ENCODE results near the gene KIR2DL3. TPM values are rescaled to one million over a fixed set of nuclear protein-coding genes. Genes with fewer than 3 reads are reported as not detected.
"Not testable (repeated sequence)": the region's sequence is repeated elsewhere in the genome, so short reads cannot be mapped to it uniquely, and the experiment has no call there.

The KIR2DL3 gene
- total and polyA plus RNA-seq, 2 donors, result 0.05 TPM; not detected in 1

DNA sequence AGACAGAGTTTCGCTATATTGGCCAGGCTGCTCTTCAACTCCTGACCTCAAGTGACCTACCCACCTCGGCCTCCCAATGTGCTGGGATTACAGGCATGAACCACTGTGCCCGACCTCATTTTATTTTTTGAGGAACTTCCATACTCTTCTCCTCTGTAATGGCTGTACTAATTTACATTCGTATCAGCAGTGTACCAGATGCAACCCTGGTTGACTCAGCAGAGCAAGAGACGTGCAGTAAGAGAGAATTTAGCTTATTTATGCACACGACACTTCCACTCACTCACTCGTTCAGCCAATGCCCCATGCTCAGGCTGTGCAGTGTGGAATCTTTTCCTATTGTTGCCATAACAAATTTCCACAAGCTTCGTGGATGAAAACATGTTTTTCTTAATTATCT lies 7.1 kb upstream of the KIR2DL3 start:
- H3K36me3 ChIP-seq (ENCODE audit: control insufficient read depth in 2 of 2, insufficient read depth in 2 of 2, low read length in 1 of 2), result no peaks in the 10 kb centered on the region
- no peak overlapping the region for H3K4me3 ChIP-seq (ENCODE audit: low read length in 2 of 2)
- H3K4me1 ChIP-seq (ENCODE audit: control insufficient read depth in 2 of 2, insufficient read depth in 2 of 2, low read length in 2 of 2), result no peaks in the 10 kb centered on the region
- H3K27ac ChIP-seq (ENCODE audit: low read depth in 1 of 2, low read length in 1 of 2), result no peak overlapping the region
- WGBS, result 79% methylated on average over 8 of the region's 8 CpGs
- no peaks in the 10 kb centered on the region for H3K9me3 ChIP-seq (ENCODE audit: control insufficient read depth in 2 of 2, insufficient read depth in 1 of 2, low read length in 1 of 2)
- H3K27me3 ChIP-seq (ENCODE audit: control insufficient read depth in 2 of 2, insufficient read depth in 1 of 2, low read length in 1 of 2), result no peaks in the 10 kb centered on the region
- no peak for DNase-seq (ENCODE audit: low read depth in 6 of 9, low spot score in 9 of 9)

DNA sequence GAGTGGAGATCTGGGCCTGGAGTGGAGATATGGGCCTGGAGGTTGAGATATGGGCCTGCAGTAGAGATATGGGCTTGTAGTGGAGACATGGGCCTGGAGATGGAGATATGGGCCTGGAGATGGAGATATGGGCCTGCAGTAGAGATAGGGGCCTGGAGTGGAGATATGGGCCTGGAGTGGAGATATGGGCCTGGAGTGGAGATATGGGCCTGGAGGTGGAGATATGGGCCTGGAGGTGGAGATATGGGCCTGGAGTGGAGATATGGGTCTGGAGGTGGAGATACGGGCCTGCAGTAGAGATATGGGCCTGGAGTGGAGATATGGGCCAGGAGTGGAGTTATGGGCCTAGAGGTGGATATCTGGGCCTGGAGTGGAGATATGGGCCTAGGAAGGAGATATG lies 402 bp downstream of the KIR2DL3 start:
- Histone ChIP-seq H3K36me3 (ENCODE audit: control insufficient read depth in 2 of 2, insufficient read depth in 2 of 2, low read length in 1 of 2) (no peaks in the 10 kb centered on the region), H3K27ac (ENCODE audit: low read depth in 1 of 2, low read length in 1 of 2) (no peak overlapping the region), H3K4me1 (ENCODE audit: control insufficient read depth in 2 of 2, insufficient read depth in 2 of 2, low read length in 2 of 2) (no peaks in the 10 kb centered on the region), H3K9me3 (ENCODE audit: control insufficient read depth in 2 of 2, insufficient read depth in 1 of 2, low read length in 1 of 2) (no peaks in the 10 kb centered on the region), H3K27me3 (ENCODE audit: control insufficient read depth in 2 of 2, insufficient read depth in 1 of 2, low read length in 1 of 2) (no peaks in the 10 kb centered on the region), H3K4me3 (ENCODE audit: low read length in 2 of 2) (no peak overlapping the region)
- DNase-seq (ENCODE audit: low read depth in 6 of 9, low spot score in 9 of 9), result no peak
- WGBS, result 94% methylated on average over 1 of the region's 1 CpG

DNA sequence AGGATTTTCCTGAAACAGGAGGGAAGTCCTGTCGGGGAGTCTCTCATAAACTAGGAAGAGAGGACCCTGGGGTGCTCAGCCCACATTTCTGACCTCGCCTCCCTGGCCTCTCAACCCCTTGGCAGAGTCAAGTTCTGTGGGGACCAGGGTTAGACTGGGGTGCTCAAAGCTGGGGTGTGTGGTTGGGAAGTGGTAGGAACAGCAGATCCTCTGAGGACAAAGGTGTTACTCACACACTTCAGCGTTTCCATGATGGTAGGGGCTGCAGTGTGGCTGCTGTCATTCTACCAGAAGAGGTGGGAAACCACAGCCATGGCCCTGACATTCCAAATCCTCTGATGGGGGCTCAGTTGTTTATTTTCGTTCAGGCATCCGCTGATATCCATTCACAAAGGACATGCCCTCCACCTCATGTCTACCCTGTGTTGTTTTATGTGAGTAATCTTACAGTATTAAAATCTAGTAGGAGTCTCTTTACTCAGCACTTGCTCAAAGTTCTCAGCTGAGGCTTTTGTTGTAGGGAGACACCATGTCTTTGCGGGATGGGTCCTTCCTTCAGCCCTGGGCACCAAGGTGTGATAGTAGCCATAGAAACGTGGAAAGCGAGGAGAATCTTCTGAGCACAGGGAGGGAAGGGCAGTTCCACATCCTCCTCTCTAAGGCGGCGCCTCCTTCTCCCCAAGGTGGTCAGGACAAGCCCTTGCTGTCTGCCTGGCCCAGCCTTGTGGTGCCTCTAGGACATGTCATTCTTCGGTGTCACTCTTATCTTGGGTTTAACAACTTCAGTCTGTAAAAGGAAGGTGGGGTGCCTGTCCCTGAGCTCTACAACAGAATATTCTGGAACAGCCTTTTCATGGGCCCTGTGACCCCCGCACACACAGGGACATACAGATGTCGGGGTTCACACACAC lies 1.5 kb downstream of the KIR2DL3 start:
- no peak for DNase-seq (ENCODE audit: low read depth in 6 of 9, low spot score in 9 of 9)
- H3K36me3 ChIP-seq (ENCODE audit: control insufficient read depth in 2 of 2, insufficient read depth in 2 of 2, low read length in 1 of 2), result no peaks in the 10 kb centered on the region
- H3K27me3 ChIP-seq (ENCODE audit: control insufficient read depth in 2 of 2, insufficient read depth in 1 of 2, low read length in 1 of 2), result no peaks in the 10 kb centered on the region
- WGBS, result 89% methylated on average over 13 of the region's 13 CpGs
- H3K4me3 ChIP-seq (ENCODE audit: low read length in 2 of 2), result no peak overlapping the region
- H3K9me3 ChIP-seq (ENCODE audit: control insufficient read depth in 2 of 2, insufficient read depth in 1 of 2, low read length in 1 of 2), result no peaks in the 10 kb centered on the region
- no peak overlapping the region for H3K27ac ChIP-seq (ENCODE audit: low read depth in 1 of 2, low read length in 1 of 2)
- no peaks in the 10 kb centered on the region for H3K4me1 ChIP-seq (ENCODE audit: control insufficient read depth in 2 of 2, insufficient read depth in 2 of 2, low read length in 2 of 2)

DNA sequence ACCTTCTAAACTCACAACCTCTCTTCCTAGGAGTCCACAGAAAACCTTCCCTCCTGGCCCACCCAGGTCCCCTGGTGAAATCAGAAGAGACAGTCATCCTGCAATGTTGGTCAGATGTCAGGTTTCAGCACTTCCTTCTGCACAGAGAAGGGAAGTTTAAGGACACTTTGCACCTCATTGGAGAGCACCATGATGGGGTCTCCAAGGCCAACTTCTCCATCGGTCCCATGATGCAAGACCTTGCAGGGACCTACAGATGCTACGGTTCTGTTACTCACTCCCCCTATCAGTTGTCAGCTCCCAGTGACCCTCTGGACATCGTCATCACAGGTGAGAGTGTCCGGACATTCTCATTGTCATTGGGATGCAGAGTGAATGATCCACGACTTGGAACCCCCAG lies 3.6 kb downstream of the KIR2DL3 start:
- H3K9me3 ChIP-seq (ENCODE audit: control insufficient read depth in 2 of 2, insufficient read depth in 1 of 2, low read length in 1 of 2); H3K36me3 ChIP-seq (ENCODE audit: control insufficient read depth in 2 of 2, insufficient read depth in 2 of 2, low read length in 1 of 2); DNase-seq (ENCODE audit: low read depth in 6 of 9, low spot score in 9 of 9); H3K27ac ChIP-seq (ENCODE audit: low read depth in 1 of 2, low read length in 1 of 2); H3K4me3 ChIP-seq (ENCODE audit: low read length in 2 of 2); H3K27me3 ChIP-seq (ENCODE audit: control insufficient read depth in 2 of 2, insufficient read depth in 1 of 2, low read length in 1 of 2); H3K4me1 ChIP-seq (ENCODE audit: control insufficient read depth in 2 of 2, insufficient read depth in 2 of 2, low read length in 2 of 2): not testable (repeated sequence)
- WGBS, result 76% methylated on average over 5 of the region's 5 CpGs

DNA sequence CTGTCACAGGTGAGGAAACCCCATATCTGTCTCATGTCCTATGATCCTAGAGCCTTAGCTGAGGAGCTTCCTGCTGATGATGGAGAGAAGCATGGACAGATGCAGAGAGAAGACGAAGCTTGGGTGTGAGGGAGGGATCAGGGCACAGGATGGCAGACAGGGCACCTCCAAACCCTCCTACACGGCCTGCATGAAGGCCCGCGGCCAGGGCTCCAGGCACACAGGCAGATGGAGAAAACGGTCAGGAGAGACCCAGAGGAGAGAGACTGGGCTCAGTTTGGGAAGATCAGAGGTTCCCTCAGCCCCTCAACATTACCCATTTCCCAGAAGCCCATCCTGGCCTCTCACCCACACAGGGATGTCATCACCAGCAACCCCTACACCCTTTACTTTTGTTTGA lies 5.8 kb downstream of the KIR2DL3 start:
- WGBS, result 82% methylated on average over 5 of the region's 5 CpGs
- not testable (repeated sequence) for DNase-seq (ENCODE audit: low read depth in 6 of 9, low spot score in 9 of 9); H3K4me3 ChIP-seq (ENCODE audit: low read length in 2 of 2); H3K27ac ChIP-seq (ENCODE audit: low read depth in 1 of 2, low read length in 1 of 2); H3K4me1 ChIP-seq (ENCODE audit: control insufficient read depth in 2 of 2, insufficient read depth in 2 of 2, low read length in 2 of 2); H3K36me3 ChIP-seq (ENCODE audit: control insufficient read depth in 2 of 2, insufficient read depth in 2 of 2, low read length in 1 of 2); H3K27me3 ChIP-seq (ENCODE audit: control insufficient read depth in 2 of 2, insufficient read depth in 1 of 2, low read length in 1 of 2); H3K9me3 ChIP-seq (ENCODE audit: control insufficient read depth in 2 of 2, insufficient read depth in 1 of 2, low read length in 1 of 2)

DNA sequence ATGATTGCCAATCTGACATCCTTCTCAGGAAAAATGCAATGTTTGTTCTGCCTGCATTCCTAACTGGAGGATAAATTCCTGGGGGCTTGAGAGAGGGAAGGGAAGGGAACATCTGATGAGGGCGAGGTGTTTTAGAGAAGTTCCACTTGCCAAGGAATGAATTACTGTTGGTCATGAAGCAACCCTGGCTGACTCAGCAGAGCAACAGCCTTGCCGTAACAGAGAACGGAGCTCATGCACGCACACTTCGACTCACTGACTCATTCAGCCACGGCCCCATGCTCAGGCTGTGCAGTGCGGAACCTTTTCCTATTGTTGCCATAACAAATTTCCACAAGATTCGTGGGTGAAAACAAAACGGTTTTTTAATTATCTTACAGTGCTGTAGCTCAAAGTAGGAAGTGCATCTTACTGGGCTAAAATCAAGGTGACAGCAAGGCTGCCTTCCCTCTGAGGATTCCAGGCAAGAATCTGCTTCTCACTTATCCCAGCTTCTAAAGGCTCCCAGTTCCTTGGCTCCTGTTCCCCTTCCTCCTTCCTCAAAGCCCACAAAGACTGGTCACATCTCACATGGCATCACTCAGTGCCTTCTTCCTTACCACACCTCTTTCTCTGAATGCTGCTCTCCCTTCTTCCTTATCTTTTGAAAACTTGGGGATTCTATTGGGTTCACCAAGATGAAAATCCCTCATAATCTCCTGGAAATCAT lies 9.5 kb downstream of the KIR2DL3 start:
- not testable (repeated sequence) for DNase-seq (ENCODE audit: low read depth in 6 of 9, low spot score in 9 of 9); H3K4me3 ChIP-seq (ENCODE audit: low read length in 2 of 2); H3K27me3 ChIP-seq (ENCODE audit: control insufficient read depth in 2 of 2, insufficient read depth in 1 of 2, low read length in 1 of 2); H3K4me1 ChIP-seq (ENCODE audit: control insufficient read depth in 2 of 2, insufficient read depth in 2 of 2, low read length in 2 of 2); H3K9me3 ChIP-seq (ENCODE audit: control insufficient read depth in 2 of 2, insufficient read depth in 1 of 2, low read length in 1 of 2); H3K36me3 ChIP-seq (ENCODE audit: control insufficient read depth in 2 of 2, insufficient read depth in 2 of 2, low read length in 1 of 2); H3K27ac ChIP-seq (ENCODE audit: low read depth in 1 of 2, low read length in 1 of 2)
- 64% methylated on average over 9 of the region's 9 CpGs for WGBS

DNA sequence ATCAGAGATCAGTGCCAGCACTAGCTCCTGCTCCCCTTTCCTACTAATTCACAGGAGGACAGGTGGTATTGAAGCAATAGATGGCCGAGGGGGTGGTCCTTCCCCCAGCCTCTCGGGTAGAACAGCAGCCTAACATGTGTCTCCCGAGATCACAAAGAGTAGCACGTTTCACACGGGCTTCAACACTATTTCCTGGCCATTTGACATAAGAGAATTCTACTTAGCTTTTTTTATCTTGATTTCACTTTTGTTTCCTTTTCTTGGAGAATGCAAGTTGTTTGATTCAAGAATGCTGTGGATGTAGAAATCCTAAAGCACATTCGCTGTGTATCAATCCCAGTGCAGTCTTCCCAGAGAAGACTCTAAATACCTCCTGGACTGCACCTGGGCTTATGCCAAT lies 12.0 kb downstream of the KIR2DL3 start:
- not testable (repeated sequence) for H3K9me3 ChIP-seq (ENCODE audit: control insufficient read depth in 2 of 2, insufficient read depth in 1 of 2, low read length in 1 of 2); H3K27ac ChIP-seq (ENCODE audit: low read depth in 1 of 2, low read length in 1 of 2); H3K4me1 ChIP-seq (ENCODE audit: control insufficient read depth in 2 of 2, insufficient read depth in 2 of 2, low read length in 2 of 2); H3K27me3 ChIP-seq (ENCODE audit: control insufficient read depth in 2 of 2, insufficient read depth in 1 of 2, low read length in 1 of 2); H3K4me3 ChIP-seq (ENCODE audit: low read length in 2 of 2); H3K36me3 ChIP-seq (ENCODE audit: control insufficient read depth in 2 of 2, insufficient read depth in 2 of 2, low read length in 1 of 2); DNase-seq (ENCODE audit: low read depth in 6 of 9, low spot score in 9 of 9)
- 45% methylated on average over 6 of the region's 6 CpGs for WGBS

DNA sequence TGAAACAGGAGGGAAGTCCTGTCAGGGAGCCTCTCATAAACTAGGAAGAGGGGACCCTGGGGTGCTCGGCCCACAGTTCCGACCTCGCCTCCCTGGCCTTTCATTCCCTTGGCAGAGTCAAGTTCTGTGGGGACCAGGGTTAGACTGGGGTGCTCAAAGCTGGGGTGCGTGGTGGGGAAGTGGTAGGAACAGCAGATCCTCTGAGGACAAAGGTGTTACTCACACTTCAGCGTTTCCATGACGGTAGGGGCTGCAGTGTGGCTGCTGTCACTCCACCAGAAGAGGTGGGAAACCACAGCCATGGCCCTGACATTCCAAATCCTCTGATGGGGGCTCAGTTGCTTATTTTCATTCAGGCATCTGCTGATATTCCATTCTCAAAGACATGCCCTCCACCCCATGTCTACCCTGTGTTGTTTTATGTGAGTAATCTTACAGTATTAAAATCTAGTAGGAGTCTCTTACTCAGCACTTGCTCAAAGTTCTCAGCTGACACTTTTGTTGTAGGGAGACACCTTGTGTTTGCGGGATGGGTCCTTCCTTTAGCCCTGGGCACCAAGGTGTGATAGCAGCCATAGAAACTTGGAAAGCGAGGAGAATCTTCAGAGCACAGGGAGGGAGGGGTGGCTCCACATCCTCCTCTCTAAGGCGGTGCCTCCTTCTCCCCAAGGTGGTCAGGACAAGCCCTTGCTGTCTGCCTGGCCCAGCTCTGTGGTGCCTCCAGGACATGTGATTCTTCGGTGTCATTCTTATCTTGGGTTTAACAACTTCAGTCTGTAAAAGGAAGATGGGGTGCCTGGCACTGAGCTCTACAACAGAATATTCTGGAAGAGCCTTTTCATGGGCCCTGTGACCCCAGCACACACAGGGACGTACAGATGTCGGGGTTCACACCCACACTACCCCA lies 18.1 kb downstream of the KIR2DL3 start:
- WGBS, result 79% methylated on average over 11 of the region's 12 CpGs
- not testable (repeated sequence) for H3K4me3 ChIP-seq (ENCODE audit: low read length in 2 of 2); DNase-seq (ENCODE audit: low read depth in 6 of 9, low spot score in 9 of 9); H3K9me3 ChIP-seq (ENCODE audit: control insufficient read depth in 2 of 2, insufficient read depth in 1 of 2, low read length in 1 of 2); H3K27ac ChIP-seq (ENCODE audit: low read depth in 1 of 2, low read length in 1 of 2); H3K27me3 ChIP-seq (ENCODE audit: control insufficient read depth in 2 of 2, insufficient read depth in 1 of 2, low read length in 1 of 2); H3K36me3 ChIP-seq (ENCODE audit: control insufficient read depth in 2 of 2, insufficient read depth in 2 of 2, low read length in 1 of 2); H3K4me1 ChIP-seq (ENCODE audit: control insufficient read depth in 2 of 2, insufficient read depth in 2 of 2, low read length in 2 of 2)

DNA sequence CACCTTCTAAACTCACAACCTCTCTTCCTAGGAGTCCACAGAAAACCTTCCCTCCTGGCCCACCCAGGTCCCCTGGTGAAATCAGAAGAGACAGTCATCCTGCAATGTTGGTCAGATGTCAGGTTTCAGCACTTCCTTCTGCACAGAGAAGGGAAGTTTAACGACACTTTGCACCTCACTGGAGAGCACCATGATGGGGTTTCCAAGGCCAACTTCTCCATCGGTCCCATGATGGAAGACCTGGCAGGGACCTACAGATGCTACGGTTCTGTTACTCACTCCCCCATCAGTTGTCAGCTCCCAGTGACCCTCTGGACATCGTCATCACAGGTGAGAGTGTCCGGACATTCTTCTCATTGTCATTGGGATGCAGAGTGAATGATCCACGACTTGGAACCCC lies 20.3 kb downstream of the KIR2DL3 start:
- H3K36me3 ChIP-seq (ENCODE audit: control insufficient read depth in 2 of 2, insufficient read depth in 2 of 2, low read length in 1 of 2); DNase-seq (ENCODE audit: low read depth in 6 of 9, low spot score in 9 of 9); H3K27me3 ChIP-seq (ENCODE audit: control insufficient read depth in 2 of 2, insufficient read depth in 1 of 2, low read length in 1 of 2); H3K9me3 ChIP-seq (ENCODE audit: control insufficient read depth in 2 of 2, insufficient read depth in 1 of 2, low read length in 1 of 2); H3K27ac ChIP-seq (ENCODE audit: low read depth in 1 of 2, low read length in 1 of 2); H3K4me3 ChIP-seq (ENCODE audit: low read length in 2 of 2); H3K4me1 ChIP-seq (ENCODE audit: control insufficient read depth in 2 of 2, insufficient read depth in 2 of 2, low read length in 2 of 2): not testable (repeated sequence)
- 66% methylated on average over 6 of the region's 6 CpGs for WGBS
